GM12873 (cell line): ENCODE measurements around the gene NPAS3.

Source experiments
- CTCF ChIP-seq: IDR thresholded peaks from 2 replicates; pipeline ENCODE4 v1.5.1; 2012; ENCODE audit warnings: low read depth, mild to moderate bottlenecking, moderate library complexity, low read length, control low read depth; ENCODE audit not compliant: insufficient read depth; ENCODE audit errors: missing control alignments

Gene NPAS3

DNA sequence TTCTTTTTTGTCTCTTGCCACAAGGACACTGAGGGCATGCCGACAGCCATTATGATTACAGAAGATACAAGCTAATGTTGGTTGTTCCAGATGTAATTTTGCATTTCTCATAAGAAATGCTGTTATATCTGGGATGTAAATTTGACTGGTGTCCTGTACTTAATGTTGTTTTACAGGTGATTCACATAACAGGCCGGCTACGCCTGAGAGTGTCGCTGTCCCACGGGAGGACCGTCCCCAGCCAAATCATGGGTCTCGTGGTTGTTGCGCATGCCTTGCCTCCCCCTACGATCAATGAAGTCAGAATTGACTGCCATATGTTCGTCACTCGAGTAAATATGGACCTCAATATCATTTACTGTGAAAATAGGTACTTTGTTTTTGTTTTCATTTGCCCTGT is 835.5 kb downstream of the NPAS3 start:
- TF ChIP-seq CTCF, result no peak

- no peak for TF ChIP-seq CTCF
These were observed 836.2 kb downstream of the NPAS3 start for GRCh38 chr14:33774723-33775470.

- no peak for TF ChIP-seq CTCF
These were observed 838.2 kb downstream of the NPAS3 start for GRCh38 chr14:33776871-33777270.

DNA sequence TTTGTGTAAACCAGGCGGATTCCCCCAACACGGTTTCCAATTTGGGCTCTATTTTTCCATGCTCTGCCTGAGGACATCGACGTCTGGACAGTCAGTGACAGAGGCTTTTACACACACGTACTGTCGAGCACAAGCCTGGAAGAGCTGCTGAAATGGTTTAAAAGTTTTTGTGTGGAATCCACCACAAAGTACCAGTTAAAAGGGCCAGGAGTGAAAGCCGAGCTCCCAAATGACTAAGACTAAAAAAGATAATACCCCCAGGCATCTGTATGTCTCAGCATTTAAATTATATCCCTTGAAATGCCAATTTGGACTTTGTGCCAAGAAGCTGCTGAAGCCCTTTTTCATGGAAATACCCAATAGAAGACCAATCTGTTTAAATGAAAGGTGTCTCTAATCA is 839.0 kb downstream of the NPAS3 start:
- TF ChIP-seq CTCF, result no peak

DNA sequence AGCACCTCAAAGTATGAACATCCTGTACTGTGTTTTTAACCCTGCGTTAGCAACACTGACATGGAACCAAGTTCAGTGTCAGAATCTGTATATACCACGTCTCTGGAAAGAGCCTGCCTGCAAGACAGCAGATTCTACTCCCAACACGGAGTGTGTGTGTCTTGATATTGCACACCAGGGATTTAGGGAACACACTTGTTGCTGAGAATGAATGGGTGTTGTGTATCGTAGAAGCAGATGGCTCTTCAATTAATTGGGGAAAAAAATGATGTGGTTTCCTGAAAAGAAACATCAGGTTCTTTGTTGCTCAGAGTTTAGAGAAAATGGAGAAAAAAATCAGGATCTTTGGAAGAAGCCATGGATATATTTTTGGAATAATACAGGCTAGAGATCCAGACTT is 841.4 kb downstream of the NPAS3 start:
- TF ChIP-seq CTCF, result no peak

- no peak for TF ChIP-seq CTCF
These were observed 842.6 kb downstream of the NPAS3 start for GRCh38 chr14:33781236-33781635.

- TF ChIP-seq CTCF, result no peak
These were observed 844.2 kb downstream of the NPAS3 start for GRCh38 chr14:33782923-33783322.
